AG09319 (cell line): ENCODE results near the gene CCDC170.

Experiments used
- DNase-seq: peaks from one replicate; pipeline ENCODE4 v3.0.0-alpha.2; 2010; ENCODE audit warnings: low read depth; ENCODE audit errors: extremely low read depth
- TF ChIP-seq, protein P1 (sequence below): IDR thresholded peaks from 2 replicates; pipeline ENCODE4 v1.5.1; 2011; ENCODE audit warnings: low read depth, mild to moderate bottlenecking, inconsistent platforms, low read length, moderate library complexity

CCDC170 gene

DNA sequence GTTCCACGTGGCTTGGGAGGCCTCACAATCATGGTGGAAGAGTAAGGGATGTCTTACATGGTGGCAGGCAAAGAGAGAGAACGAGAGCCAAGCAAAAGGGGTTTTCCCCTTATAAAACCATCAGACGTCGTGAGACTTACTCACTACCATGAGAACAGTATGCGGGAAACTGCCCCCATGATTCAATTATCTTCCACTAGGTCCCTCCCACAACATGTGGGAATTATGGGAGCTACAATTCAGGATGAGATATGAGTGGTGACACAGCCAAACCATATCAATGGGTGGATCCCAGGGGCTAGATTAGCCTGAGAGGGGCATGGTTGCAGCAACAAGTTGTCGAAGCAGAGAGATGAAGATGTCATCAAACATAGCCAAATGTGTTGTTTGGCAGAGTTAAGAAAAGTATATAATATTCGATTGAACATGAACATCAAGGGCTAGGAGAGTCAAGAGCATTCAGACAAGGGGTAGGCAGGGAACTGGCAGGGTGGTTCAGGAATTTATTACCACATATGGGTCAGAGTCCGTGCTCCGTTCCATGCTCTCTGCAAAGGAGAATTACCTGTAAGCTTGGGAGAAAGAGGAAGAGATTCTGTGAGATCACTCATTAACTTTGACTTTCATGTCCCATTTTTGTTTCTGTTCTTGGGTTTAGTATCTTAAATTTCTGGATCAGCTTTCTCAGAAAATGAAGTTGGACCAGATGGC is 98.8 kb downstream of the CCDC170 start:
- TF ChIP-seq, protein P1, sequence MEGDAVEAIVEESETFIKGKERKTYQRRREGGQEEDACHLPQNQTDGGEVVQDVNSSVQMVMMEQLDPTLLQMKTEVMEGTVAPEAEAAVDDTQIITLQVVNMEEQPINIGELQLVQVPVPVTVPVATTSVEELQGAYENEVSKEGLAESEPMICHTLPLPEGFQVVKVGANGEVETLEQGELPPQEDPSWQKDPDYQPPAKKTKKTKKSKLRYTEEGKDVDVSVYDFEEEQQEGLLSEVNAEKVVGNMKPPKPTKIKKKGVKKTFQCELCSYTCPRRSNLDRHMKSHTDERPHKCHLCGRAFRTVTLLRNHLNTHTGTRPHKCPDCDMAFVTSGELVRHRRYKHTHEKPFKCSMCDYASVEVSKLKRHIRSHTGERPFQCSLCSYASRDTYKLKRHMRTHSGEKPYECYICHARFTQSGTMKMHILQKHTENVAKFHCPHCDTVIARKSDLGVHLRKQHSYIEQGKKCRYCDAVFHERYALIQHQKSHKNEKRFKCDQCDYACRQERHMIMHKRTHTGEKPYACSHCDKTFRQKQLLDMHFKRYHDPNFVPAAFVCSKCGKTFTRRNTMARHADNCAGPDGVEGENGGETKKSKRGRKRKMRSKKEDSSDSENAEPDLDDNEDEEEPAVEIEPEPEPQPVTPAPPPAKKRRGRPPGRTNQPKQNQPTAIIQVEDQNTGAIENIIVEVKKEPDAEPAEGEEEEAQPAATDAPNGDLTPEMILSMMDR = no peak
- no peak for DNase-seq

DNA sequence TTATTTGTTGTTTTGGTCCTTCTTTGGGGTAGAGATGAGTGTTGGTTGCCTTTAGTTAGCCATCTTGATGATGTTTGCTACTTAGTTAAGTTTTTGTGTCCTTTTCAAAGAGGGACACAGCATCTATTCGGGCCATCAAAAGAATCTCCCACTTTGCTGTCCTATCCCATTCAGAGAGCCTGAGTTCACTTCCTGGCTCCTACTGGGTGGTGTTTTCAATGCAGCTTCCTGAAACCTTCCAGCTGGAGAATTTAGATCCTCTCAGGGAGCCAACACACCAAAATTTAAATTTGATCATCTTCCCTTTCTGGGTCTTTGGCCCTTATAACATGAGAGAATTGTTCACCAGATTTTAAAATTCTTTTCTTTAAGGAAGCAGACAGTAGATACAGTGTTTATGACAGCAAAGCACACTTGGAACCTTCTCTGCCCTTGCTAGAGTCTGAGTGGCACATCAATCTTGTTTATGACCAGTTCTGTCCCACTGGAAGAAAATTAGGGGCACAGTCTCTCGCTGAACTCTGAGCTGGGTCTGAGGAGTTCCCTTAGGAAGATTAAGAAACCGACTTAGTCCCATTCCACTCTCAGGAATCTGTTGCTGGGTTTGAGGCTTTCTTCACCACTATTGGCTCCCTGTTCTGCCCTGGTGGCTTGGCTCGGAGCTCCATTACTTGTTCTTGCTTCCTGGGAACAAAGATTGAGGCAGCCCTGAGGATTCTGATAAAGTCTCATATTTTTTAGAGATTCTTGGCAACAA is 115.5 kb downstream of the CCDC170 start:
- no peak for DNase-seq
- TF ChIP-seq, protein P1 = no peak

DNA sequence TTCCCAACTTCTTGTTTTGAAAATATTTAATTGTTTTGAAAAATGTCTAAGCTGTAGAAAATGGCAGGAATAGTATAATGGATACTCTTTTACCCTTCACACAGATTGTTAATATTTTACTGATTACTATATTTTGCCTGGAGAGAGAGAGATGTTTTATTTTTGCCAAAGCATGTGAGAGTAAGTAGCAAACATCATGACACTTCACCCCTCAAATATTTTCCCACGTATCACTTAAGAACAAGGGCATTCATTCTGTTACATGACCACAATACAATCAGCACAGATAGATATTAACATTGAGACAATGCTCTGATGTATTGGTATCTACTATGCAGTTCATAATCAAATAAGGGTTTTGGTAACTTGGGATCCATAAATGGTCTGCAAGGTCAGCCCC is 116.5 kb downstream of the CCDC170 start:
- TF ChIP-seq, protein P1 = no peak
- DNase-seq = no peak

DNA sequence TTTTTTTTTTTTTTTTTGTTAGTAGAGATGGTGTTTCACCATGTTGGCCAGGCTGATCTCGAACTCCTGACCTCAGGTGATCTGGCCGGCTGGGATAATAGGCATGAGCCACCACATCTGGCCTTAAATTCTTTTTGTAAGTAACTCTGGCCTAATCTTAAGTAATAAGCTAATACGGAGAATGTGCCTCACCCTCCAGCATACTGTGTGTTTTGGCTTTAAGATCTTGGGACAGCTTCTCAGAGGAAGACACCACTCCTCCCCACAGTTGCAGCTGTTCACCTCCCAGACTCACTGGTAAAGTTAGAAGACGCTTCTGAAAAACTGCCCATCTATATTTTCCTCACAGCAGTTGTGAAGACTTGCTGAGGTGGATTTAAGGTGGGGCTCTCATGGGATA is 120.8 kb downstream of the CCDC170 start:
- TF ChIP-seq, protein P1 = no peak
- no peak for DNase-seq

DNA sequence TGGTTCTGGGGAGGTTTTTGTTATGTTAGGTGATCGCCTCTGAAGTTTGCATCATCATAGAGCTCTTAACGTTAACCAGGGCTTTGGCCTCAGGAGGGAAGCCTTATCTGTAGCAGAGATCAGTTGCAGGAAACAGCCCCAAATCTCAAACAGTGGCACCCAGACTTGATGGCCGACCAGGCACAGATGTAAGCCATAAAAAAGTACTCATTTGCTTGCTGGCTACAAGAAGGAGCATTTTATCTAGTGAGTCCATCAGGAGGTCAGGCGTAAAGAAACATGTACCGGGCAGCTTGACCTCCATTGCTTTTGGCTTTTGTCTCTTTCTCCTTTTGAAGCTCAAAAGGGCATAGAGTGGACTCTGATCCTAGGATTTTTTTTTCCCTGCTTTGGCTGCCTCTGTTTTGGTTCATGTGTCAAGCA is 122.3 kb downstream of the CCDC170 start:
- DNase-seq = no peak
- TF ChIP-seq, protein P1 = no peak

DNA sequence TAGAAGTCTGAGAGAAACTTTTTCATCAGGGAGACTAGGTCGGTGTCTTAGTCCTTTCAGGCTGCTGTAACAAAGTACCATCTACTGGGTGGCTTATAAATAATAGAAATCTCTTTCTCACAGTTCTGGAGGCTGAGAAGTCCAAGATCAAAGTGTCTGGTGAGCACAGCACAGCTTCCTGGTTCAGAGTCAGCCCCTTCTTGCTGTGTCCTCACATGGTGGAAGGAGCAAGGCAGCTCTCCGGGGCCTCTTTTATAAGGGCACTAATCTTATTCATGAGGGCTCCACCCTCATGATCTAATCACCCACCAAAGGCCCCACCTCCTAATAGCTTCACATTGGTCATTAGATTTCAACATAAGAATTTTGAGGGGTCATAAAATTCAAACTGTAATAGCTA is 122.8 kb downstream of the CCDC170 start:
- TF ChIP-seq, protein P1 = no peak
- DNase-seq = no peak

DNA sequence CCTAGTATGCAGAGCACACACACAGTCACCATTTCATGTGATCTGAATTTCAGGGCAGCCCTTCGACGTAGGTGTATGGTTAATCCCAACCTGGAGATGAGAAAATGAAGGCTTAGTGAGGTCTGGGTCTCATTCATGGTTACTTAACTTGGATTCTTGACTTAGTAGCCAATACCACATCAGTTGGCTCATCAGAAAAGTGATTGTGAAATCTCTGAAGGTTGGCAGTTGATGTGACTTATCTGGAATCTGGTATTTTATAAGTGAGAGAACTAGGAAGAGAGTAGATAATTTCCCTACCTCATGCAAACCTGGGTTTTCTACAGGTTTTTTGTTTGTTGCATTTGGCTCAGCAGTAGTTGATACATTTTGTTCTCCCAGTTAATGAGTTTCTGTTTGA is 123.7 kb downstream of the CCDC170 start:
- DNase-seq = no peak
- TF ChIP-seq, protein P1 = no peak
